ENCODE data around the gene PTX4. TPM values are rescaled to one million over a fixed set of nuclear protein-coding genes. Genes with fewer than 3 reads are reported as not detected.

PTX4 gene
- total and polyA plus RNA-seq, 2 experiments from 2014 or later = not detected

DNA sequence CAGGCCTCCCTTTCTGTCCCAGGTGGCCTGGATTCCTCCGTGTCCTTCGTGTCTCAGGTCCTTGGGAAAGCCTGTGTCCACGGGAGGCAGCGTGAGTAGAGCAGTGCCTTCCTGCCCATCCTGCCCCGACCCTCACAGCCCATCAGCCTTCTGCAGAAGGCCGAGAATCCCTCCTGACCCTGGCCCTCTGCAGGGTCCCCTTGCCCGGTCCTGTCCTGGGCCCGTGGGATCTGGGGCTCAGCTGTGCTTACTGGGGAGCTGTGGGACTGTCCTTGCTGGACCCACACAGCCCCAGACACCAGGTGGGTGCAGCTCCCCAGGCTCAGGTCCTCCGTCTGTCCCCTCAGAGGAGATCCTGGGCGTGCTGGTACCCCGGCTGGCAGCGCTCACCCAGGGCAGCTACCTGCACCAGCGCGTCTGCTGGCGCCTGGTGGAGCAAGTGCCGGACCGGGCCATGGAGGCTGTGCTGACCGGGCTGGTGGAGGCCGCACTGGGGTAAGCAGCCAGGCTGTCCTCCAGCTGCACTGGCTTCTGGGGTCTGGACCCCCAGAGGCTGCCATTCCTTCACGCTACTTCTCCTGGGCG is 8.4 kb upstream of the PTX4 start (continued):
- TF ChIP-seq, protein P1, sequence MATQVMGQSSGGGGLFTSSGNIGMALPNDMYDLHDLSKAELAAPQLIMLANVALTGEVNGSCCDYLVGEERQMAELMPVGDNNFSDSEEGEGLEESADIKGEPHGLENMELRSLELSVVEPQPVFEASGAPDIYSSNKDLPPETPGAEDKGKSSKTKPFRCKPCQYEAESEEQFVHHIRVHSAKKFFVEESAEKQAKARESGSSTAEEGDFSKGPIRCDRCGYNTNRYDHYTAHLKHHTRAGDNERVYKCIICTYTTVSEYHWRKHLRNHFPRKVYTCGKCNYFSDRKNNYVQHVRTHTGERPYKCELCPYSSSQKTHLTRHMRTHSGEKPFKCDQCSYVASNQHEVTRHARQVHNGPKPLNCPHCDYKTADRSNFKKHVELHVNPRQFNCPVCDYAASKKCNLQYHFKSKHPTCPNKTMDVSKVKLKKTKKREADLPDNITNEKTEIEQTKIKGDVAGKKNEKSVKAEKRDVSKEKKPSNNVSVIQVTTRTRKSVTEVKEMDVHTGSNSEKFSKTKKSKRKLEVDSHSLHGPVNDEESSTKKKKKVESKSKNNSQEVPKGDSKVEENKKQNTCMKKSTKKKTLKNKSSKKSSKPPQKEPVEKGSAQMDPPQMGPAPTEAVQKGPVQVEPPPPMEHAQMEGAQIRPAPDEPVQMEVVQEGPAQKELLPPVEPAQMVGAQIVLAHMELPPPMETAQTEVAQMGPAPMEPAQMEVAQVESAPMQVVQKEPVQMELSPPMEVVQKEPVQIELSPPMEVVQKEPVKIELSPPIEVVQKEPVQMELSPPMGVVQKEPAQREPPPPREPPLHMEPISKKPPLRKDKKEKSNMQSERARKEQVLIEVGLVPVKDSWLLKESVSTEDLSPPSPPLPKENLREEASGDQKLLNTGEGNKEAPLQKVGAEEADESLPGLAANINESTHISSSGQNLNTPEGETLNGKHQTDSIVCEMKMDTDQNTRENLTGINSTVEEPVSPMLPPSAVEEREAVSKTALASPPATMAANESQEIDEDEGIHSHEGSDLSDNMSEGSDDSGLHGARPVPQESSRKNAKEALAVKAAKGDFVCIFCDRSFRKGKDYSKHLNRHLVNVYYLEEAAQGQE (IDR thresholded peaks at IDR 0.05; ENCODE audit: unreplicated experiment) = no peak
- no peak for TF ChIP-seq ZNF331 (CRISPR knock-in tag; IDR thresholded peaks at IDR 0.05; ENCODE audit: low read depth)
- TF ChIP-seq, protein P2, sequence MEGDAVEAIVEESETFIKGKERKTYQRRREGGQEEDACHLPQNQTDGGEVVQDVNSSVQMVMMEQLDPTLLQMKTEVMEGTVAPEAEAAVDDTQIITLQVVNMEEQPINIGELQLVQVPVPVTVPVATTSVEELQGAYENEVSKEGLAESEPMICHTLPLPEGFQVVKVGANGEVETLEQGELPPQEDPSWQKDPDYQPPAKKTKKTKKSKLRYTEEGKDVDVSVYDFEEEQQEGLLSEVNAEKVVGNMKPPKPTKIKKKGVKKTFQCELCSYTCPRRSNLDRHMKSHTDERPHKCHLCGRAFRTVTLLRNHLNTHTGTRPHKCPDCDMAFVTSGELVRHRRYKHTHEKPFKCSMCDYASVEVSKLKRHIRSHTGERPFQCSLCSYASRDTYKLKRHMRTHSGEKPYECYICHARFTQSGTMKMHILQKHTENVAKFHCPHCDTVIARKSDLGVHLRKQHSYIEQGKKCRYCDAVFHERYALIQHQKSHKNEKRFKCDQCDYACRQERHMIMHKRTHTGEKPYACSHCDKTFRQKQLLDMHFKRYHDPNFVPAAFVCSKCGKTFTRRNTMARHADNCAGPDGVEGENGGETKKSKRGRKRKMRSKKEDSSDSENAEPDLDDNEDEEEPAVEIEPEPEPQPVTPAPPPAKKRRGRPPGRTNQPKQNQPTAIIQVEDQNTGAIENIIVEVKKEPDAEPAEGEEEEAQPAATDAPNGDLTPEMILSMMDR (conservative IDR thresholded peaks at IDR 0.05; ENCODE audit: low read depth in 2 of 2) = no peak
- TF ChIP-seq STAT1 (IDR thresholded peaks at IDR 0.05; ENCODE audit: unreplicated experiment) = no peak
- no peak for TF ChIP-seq POLR2AphosphoS5 (IDR thresholded peaks at IDR 0.05; ENCODE audit: low read depth)
- TF ChIP-seq, protein P3, sequence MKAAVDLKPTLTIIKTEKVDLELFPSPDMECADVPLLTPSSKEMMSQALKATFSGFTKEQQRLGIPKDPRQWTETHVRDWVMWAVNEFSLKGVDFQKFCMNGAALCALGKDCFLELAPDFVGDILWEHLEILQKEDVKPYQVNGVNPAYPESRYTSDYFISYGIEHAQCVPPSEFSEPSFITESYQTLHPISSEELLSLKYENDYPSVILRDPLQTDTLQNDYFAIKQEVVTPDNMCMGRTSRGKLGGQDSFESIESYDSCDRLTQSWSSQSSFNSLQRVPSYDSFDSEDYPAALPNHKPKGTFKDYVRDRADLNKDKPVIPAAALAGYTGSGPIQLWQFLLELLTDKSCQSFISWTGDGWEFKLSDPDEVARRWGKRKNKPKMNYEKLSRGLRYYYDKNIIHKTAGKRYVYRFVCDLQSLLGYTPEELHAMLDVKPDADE (IDR thresholded peaks at IDR 0.05) = no peak
- no peak for TF ChIP-seq CREB1 (CRISPR knock-in tag; IDR thresholded peaks at IDR 0.05; ENCODE audit: low read depth)

DNA sequence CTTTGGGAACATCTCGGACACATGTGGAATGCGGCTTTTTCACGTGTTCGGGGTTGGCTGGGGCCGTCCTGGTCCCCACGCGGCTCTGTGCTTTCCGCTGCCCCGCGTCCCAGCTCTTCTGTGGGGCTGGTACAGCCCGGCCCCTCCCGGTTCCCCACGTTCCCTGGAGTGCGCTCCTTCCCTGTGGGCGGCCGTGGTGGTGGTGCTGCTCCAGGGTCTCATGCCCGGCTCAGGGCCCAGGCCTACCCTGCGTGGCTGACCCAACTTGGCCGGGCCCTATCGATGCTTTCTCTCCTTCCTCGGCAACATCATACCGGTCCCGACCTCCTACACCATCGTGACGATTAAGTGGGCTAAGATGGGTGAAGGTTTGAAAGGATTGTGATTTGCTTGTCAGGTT is 7.7 kb upstream of the PTX4 start:
- Histone ChIP-seq H4K20me1 (replicated peaks; ENCODE audit: insufficient read depth) (no peaks in the 10 kb centered on the region), H3K9me2 (ENCODE audit: insufficient read depth) (no peaks in the 10 kb centered on the region), H2AFZ (no peak overlapping the region), H3K27ac (ENCODE audit: low read depth) (no peak overlapping the region), H3K79me2 (replicated peaks; ENCODE audit: insufficient read depth) (peaks cover 3% of the 10 kb centered on the region; the same call in 1 of the 2 replicates), H3K4me3 (no peak overlapping the region), H3K4me2 (no peak overlapping the region), H3K4me1 (ENCODE audit: insufficient read depth) (0 out of 2 replicates have a peak, but pooled peaks cover 4% of the 10 kb centered on the region), H3F3A (replicated peaks; ENCODE audit: low read depth) (0 out of 2 replicates have a peak, but pooled peaks cover 6% of the 10 kb centered on the region), H3K36me3 (ENCODE audit: insufficient read depth) (peaks cover 6% of the 10 kb centered on the region), H3K27me3 (ENCODE audit: insufficient read depth) (no peaks in the 10 kb centered on the region)
- Mint-ChIP-seq H3K4me3 (no peak overlapping the region), H3K9me3 (no peaks in the 10 kb centered on the region), H3K27ac (no peak overlapping the region), H3K36me3 (ENCODE audit: low read depth) (peaks cover 31% of the 10 kb centered on the region), H3K27me3 (ENCODE audit: insufficient read depth, low read depth, poor library complexity) (peaks cover 9% of the 10 kb centered on the region), H3K4me1 (peaks cover 6% of the 10 kb centered on the region; the same call in 2 of the 3 replicates)
- no peak for DNase-seq (ENCODE audit: low spot score)
- no peak for ATAC-seq
- TF ChIP-seq, protein P3 (IDR thresholded peaks at IDR 0.05) = no peak
- TF ChIP-seq, protein P1 (IDR thresholded peaks at IDR 0.05; ENCODE audit: unreplicated experiment) = no peak
